ENCODE measurements around the gene ENO3.

ENO3 gene

DNA sequence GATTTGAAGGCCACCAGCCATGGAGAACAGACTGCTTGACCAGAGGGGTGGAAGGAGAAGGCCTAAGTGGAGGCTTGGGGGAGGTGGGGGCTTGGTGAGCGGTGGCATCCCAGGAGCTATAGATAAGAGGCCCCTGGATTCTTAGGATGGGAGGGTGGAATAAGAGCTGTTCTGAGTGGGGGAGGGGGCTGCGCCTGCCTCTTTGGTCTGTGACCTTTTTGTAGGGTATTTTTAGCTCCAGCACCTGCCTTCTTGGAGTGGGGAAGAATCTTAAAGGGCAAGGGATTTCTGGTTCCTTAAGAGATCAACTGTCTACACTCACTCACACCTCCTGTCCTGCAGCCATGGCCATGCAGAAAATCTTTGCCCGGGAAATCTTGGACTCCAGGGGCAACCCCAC, 567 bp downstream of the ENO3 start:
- DNase-seq: no peak

DNA sequence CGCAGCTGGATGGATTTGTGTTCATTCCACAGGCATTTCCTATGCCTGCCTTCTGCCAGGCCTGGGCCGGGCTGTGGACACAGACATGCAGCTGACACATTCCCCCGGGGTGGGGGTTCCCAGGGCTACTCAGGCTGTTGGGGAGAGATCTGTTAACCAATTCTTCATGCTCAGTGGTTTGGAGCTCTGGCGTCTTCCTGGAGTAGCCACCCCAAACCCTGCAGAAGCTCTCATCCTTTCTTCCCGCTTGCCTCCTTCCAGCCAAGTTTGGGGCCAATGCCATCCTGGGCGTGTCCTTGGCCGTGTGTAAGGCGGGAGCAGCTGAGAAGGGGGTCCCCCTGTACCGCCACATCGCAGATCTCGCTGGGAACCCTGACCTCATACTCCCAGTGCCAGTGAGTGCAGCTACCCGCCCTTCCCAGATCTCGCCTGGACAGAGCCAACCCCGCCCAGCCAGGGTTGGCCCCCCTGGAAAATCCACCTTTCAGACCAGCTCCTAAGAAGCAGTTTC, 2.6 kb downstream of the ENO3 start:
- no peak for DNase-seq

DNA sequence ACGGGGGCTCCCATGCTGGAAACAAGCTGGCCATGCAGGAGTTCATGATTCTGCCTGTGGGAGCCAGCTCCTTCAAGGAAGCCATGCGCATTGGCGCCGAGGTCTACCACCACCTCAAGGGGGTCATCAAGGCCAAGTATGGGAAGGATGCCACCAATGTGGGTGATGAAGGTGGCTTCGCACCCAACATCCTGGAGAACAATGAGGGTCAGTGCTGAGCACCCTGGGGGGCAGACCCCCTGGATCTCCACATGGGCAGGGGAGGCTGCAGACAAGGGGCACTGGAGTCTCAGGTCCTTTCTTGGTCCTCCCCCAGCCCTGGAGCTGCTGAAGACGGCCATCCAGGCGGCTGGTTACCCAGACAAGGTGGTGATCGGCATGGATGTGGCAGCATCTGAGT, 4.2 kb downstream of the ENO3 start:
- DNase-seq: no peak

DNA sequence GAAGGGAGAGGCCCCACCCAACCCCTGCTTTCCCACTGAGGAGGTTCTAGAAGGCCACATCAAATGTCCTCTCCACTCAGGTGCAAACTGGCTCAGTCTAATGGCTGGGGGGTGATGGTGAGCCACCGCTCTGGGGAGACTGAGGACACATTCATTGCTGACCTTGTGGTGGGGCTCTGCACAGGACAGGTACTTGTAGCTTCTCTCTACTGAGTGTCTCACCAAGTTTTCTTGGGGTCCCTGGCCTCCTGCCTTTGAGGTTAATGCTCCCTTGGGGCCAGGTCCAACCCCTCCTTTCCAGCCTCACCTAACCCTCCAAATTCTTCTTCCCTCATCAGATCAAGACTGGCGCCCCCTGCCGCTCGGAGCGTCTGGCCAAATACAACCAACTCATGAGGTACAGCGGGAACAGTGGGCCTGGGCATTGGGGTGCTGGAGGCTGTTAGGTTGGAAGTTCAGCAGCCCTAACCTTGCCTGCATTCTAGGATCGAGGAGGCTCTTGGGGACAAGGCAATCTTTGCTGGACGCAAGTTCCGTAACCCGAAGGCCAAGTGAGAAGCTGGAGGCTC, 5.7 kb downstream of the ENO3 start:
- no peak for DNase-seq

DNA sequence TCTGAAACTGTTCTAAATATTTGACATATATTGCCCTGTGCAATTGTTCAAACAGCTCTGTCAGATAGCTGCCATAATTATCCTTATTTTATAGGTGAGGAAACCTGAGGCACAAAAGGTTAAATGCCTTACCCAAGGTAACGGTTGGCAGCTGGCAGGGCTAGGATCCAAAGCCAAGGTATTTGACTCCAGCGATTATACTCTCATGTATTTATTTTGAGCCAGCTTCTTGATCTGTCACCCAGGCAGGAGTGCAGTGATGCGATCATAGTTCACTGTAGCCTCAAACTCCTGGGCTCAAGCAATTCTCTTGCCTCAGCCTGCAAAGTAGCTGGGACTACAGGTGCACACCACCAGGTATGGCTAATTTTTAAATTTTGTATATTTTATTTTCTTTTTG, 7.2 kb downstream of the ENO3 start:
- DNase-seq: no peak

DNA sequence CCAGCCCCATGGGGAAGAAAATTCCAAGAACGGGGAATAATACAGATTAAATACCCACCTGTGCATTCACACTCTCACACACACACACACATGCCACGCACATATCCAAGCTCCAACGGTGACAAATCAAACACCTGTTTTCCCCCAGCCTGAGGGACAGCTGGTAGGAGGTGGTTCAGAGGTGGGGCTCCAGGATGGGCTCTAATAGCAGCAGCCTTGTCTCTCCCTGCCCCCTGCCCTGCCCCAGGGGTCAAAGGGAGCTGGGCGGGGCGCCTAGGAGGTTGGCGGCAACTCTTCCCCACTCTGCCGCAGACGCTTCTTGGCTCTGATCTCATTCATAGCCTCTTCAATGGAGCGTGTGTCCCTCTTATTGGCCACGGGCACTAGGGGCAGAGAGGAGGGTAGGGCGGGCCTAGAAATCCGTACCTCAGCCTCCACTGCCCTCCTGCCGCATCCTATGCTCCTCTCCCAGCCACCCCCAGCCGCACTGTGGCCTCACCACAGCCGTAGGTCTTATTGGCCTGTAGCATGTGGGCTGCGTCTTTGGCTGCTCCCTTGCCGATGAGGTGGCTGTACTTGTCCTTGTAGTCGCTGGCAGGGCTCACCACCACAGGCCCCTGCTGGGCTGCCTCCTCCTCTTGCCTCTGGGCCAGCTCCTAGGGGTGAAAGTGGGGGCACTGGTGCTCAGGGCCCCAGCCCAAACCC, 8.5 kb downstream of the ENO3 start:
- no peak for DNase-seq

DNA sequence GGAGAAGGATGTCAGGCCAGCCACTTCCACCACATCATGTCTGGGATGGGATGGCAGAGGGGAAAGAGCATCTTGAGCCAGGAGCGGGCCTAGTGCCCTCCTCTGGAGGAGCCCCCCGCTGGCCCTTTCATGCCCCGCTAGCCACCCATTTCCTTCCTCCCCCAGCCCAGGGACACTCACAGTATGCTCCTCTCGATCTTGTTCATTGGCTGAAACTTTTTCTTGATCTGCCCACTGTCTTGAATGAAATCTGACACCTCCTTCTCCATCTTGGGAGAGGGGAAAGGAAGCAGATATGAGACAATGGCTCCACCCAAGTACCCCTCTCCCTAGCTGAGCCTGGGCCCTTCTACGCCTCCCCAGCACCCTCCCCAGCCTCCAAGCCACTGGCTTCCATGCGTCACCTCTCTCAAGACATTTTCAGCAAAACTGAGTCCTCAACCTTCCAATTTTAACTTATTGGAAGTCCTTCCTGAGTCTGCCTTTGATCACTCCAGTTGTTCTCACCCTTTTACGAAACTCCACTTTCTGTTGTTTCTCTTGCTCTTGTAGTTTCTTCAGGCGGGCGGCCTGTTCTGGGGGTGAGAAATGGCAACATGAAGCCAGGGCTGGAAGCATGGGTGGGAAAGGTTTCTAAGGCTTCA, 9.5 kb downstream of the ENO3 start:
- DNase-seq: no peak

DNA sequence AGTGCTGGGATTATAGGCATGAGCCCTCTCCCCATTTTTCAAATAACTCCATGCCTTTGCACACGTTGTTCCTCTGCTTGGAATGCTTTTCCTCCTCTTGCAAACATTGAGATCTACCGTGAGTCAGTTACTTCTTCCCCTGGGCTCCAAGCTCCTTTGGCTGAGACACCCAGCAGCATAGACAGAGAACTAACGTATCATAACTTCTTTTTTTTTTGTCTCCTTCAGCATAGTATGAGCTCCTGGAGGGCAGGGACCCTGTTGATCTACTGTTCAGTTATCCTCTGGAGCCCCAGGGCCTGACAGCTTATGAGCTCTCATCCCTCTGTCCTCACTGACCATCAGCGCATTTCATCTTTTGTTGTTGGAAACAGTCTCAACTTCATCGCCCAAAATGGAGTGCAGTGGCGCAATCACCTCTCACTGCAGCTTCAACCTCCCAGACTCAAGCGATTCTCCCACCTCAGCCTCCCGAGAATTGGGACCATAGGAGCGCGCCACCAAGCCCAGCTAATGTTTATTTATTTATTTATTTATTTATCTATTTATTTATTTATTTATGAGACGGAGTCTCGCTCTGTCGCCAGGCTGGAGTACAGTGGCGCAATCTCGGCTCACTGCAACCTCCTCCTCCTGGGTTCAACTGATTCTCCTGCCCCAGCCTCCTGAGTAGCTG, 14.5 kb downstream of the ENO3 start:
- DNase-seq: no peak

DNA sequence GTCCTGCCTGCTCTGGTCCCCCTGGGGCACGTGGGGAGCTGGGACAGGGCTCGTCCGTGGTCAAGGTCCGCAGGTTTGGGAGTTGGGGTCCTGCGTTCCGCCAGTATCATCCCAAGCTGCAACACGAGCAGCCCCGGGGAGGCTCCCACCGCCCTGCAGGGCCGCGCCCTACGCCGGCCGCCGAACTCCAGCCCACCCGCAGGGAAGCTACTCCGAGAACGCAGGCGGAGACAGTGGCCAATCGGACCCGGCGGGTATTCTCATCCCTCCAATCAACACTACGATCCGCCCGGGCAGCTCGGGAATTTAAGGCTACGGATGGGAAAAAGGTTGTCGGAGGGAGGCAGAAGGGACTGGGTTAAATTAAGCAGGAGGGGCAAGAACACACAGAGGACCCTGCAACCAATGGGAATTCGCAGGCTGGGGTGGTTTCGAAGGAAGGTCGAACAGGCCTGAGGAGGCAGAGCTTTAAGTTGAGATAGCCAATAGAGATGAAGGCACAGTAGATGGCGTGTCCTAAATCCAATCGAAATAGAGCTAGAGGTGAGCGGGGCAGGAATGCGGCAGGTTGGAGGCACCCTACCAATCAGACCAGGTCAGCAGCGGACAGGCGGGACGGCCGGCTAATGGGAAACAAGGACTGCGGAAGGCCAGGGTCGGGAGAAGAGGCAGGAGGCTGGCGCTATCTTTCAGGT, 16.1 kb downstream of the ENO3 start:
- peak; percentile 97 for DNase-seq

DNA sequence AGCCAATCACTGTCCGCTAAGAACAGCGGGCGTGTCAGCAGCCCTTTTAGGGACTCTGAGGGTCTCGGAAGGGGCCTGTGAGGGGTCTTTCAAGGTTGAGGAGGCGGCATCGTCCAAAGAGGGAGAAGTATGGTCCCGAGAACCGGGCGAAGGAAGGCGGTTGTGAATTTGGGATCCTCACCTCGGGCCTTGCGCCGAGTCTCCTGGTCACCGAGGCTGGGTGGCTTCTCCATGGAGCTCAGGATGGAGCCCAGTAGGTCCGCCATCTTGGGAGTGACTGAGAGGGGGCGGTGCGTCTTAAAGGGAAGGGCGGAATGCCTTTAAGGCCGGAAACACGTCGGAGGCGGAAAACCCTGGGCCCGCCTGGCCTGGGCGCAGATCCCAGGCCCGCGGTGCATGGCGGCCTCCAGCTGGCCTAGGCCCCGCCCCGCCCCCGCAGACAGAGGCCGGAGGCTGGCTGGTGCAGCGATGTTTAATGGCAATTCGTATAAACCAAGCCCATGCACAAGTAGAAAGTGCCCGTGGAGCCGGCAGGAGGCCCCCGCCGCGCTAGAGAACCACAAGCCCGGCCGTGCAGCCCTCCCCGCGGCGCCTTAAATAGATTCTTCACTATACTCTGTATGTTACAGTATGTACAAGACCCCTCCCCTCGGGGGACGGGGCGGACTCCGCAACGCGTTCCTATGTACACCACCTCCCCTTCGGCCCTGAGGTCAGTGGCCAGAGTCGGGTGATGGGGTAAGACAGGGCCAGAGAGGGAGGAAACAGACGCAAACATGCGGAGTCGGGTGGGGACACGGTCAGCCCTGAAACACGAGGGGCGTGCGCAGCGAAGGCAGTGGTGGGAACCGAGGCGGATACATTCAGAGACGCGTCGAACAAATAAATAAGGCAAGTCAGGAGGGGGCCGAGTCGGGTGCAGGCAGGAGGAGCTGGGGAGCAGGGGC, 16.9 kb downstream of the ENO3 start, which contains the start of gene SPAG7:
SPAG7 (minus strand) TSS at position 279 of the 947 bp plus-strand sequence; CDS start at position 266, 13 bp downstream.
- peak; percentile 93 for DNase-seq

DNA sequence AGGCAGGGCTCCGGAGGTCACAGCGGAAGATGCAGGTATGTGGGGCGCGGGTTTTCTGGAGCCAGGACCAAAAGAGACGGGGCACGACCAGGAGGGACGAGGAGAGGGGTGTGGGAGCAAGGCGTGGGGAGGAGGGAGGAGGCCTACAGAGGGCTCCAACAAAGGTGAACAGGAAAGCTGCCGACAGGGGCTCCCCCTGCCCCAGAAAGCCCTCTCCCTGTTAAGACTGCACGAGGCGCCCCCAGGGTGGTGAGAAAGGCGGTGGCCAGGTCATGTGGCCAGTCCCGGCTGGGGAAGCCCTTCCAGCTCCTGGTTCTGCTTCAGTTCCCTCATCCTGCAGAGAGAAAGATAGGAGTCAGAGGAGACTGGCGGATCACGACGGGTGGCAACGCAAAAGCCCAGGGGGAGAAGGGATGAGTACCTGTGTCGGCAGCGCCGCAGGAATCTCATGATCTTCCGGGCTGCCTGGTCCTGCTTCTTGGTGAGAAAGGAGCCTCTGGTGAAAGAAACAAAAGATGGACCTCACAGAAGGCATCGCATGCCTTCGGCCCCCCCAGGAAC, 17.6 kb downstream of the ENO3 start:
- DNase-seq: peak; percentile 14

DNA sequence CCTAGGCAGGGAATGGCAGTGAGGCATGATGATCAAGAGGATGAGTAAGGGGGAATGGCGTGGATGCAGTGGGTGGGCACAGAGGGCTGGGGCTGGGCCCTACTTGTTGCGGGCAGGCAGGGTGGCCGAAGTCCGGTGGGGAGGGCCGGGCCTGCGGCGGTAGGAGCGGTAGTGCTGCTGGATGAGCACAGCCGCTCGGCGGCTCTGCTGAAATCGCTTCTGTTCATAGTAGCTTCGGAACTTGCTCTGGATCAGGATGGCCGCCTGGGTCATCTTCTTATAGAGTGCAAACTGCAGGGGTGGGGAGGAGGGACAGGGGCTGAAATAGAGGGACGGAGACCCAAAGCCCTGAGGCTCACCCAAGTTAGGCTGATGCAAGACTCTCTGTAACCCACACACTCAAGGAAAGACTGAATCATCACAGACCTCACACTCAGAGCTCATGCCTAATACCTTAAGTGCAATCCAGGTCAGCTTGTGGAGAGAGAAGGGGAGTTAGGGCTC, 18.2 kb downstream of the ENO3 start:
- DNase-seq: no peak

DNA sequence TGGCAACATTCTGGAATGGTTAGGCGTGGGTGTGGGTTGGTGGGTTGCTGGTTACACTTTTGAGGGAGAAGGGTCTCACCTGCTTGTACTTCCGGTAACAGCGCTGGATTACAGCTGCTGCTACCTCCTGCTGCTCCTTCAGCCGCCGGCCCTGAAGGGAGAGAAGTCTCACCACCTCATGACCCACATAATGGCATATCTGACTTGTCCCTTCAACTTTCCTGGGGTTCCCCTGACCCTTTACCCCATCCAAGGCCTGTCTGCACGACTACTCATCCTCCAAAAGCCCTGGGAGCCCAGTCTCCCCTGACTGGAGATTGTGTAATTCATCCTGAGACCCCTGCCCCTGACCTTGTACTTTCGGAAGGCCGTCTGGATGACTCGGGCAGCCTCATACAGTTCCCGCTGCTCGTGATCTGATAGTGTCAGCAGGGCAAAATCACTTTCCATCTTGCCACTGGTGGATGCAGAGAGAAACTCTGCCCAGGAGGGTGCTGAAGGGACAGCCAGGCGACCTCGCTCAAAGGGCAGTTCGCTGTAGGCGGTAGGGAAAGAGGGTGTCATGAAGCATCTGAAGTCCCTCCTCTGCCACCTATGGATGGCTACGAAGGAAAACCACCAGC, 18.7 kb downstream of the ENO3 start:
- DNase-seq: no peak

DNA sequence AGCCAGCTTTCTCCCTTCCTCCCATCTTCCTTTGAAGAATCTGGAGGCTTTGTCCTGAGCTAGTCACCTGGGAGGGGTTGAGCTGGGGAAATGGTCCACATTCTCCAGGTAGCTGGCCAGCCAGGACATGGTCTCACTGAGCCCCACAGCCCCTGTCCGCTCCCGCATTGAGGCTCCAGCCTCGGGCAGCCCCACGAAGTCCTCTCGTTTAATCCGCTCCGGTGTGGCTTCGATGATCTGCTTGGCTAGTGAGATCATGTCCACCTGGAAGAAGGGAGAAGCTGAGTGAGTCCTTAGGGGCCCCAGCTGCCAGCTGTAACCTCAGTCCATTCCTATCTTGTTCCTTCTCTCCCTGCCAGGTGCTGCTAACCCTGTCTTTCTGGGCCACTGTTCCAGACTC, 19.4 kb downstream of the ENO3 start:
- DNase-seq: no peak

DNA sequence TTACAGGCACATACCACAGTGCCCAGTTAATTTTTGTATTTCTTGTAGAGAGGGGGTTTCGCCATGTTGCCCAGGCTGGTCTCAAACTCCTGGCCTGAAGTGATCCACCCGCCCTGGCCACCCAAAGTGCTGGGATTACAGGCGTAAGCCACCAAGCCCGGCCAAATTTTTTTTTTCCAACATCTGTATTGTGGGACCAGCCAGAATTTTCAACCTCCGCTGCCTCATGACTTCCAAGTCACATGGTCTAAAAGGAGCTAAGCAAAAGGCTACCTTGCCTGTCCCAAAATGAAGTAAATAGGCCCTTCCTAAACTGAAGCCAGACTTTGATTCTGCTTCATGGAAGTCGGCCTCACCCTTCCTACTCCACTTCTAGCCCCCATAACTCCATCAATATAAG, 20.9 kb downstream of the ENO3 start:
- no peak for DNase-seq

DNA sequence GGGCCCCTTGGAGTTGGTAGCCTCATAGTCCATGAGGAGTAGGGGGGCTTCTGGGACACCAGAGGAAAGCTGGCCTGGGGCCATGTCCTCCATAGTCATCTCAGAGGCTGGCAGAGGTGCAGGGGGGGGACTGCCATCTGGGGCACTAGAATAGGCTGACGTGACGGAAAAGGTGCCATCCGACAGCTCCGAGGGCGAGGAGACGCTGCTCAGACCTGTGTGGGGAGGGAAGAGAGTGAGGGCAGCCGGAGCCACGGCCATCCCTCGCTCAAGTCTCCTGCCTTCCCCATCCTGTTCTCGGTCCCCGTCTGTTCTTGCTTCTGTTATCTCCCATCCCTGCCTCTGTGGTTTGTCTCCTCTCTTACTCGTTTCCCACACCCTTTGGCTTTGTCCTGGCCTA, 21.4 kb downstream of the ENO3 start:
- no peak for DNase-seq

DNA sequence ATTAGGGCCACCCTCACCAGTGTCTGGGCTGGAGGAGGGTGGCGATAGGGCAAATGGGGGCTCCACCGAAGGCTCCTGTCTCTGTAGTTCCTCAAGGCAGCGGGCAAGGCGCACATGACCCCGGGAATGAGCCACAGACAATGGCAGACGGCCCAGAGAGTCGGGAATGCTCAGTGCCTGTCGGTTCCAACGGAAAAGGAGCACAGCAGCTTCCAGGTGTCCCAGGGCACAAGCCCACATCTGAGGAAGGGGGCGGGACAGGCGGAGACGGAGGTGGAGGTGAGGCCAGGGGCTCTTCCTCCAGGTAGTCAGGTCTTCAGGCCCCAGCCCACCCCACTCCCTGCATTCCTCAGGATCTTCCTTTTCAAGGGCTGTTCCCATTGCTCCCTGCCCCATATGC, 21.8 kb downstream of the ENO3 start:
- DNase-seq: no peak

DNA sequence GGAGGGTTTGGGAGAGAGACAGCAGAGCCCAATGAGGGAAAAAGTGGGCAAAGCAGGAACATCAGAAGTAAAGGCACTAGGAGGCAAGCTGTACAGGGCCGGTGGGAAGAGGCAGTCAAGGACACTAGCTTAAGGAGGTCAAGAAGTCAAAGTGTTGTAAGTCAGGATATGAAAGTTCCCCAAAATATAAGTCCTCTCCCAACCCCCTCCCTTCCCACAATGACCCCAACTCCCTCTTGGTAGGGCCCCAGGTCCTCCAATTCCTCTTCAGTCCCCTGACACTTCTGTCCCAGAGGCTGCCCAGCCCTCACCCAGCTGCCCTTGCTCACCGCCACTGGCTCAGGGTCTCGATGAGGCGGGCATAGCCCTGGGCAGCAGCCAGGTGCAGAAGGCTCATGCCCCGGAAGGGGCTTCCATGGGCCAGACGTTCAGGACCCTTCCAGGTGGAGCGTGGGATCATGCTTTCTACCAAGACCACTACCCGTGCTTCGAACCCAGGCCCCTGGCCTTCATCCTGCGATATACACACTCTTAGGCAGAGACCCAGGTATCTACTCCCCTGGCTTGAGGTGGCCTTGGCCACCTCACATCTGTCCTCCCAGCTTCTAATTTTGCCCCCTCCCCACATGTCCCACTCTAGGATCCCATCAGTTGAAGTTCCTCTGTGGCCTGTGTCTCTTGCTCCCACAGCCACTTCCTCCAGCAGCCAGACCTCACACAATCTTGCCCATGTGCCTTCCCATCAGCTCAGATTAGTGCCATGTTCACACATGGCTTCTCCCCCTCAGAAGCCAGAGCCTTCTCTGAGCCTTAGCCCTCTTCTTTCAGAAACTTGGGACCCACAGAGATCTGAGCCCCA, 22.6 kb downstream of the ENO3 start:
- DNase-seq: no peak

DNA sequence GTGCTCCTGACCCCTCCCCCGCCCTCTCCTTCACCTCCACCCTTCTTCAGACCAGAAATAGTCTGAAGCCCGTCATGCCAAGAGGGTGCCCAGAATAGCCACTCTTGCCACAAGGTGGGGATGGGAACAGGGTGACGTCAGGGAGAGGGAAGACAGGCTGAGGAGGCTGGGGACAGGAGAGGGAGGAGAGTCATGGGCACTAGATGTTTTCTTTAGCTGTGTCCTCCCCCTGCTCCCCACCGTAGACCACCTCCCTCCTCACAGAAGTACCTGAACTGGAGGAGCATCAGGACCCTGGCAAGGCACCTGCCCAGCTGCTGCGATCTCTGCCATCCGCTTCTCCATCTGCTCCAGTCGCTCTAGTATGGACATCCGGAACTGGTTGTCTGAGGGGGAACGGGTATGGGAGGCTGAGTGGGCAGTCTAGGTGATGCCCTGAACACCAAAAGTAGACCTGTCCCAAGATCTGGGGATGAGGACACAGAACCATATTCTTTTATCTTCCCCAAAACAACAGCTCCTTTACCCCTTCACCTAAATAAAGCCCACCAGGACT, 23.3 kb downstream of the ENO3 start:
- no peak for DNase-seq

Data from NCI-H69 (cell line).